Adrenal gland (tissue), 5 donors: ENCODE results near the gene SLC5A5.

Experiments
- CTCF ChIP-seq, 6 experiments: fragments of 450-650 bp in 4 of 6; fragments of 200-600 bp in 2 of 6; sonication (generic) in 1 of 6; IDR thresholded peaks; 1 replicate in 5 of 6; 2 replicates in 1 of 6; pipeline versions ENCODE4 v1.5.1 to v1.8.0; 2016 to 2021; ENCODE audit warnings: antibody characterized with exemption in 6 of 6, mild to moderate bottlenecking in 2 of 6, moderate library complexity in 1 of 6
- POLR2A ChIP-seq, 2 donors: fragments of 450-650 bp; IDR thresholded peaks; one replicate each; pipeline ENCODE4 v1.6.1; 2017; ENCODE audit warnings: antibody characterized with exemption in 2 of 2, mild to moderate bottlenecking in 2 of 2, moderate library complexity in 1 of 2
- donor health status: DM: no; HTN: no; CAD: no.

- TF ChIP-seq POLR2A (IDR thresholded peaks at IDR 0.05) (no peak), CTCF (IDR thresholded peaks at IDR 0.05) (no peak)
These were observed 25.6 kb upstream of the SLC5A5 start for GRCh38 chr19:17846146-17846545.
